ENCODE measurements around the gene BIRC6. TPM values are rescaled to one million over a fixed set of nuclear protein-coding genes. Genes with fewer than 3 reads are reported as not detected.

The BIRC6 gene
- total and polyA plus RNA-seq, 2 of the 4 experiments (the other 2 are of a cell fraction) = 26.5 to 316 TPM

DNA sequence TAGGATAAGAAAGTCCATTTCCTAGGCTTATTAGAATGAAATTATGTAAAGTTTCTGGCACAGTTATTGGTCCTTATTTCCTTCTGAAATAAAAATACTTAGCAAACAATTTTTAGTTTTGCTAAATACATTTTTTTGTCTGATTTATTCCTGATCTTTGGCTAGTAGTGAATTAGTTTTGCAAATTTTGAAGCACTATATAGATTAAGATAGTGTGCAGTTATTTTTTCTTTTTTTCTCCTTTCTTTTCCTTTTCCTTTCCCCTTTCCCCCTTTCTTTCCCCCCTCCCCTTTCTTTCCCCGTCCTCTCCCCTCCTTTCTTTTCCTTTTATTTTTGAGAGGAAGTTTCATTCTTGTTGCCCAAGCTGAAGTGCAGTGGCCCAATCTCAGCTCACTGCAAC is 59.7 kb downstream of the BIRC6 start:
- Histone ChIP-seq H4K91ac (ENCODE audit: insufficient read depth, low read depth, low read length) (no peak overlapping the region), H4K8ac (ENCODE audit: low read depth in 2 of 2, low read length in 2 of 2) (no peak overlapping the region), H2BK5ac (ENCODE audit: low read depth, low read length, poor library complexity, severe bottlenecking) (no peak overlapping the region), H3K4me3 (ENCODE audit: insufficient read depth, low read depth, low read length) (no peak overlapping the region), H3K27ac (ENCODE audit: insufficient read depth, low read length) (no peak overlapping the region), H2AFZ (replicated peaks; ENCODE audit: low read length, poor library complexity) (no peak overlapping the region), H3K4me2 (ENCODE audit: low read depth, low read length) (no peak overlapping the region), H2BK20ac (ENCODE audit: low read depth, low read length) (no peak overlapping the region), H3K9ac (ENCODE audit: low read depth, low read length) (no peak overlapping the region), H3K4me1 (ENCODE audit: control insufficient read depth, insufficient read depth, low read length) (peaks cover 3% of the 10 kb centered on the region; the same call in 1 of the 2 replicates), H3K56ac (ENCODE audit: extremely low read depth, insufficient read depth, low read length) (no peak overlapping the region), H3K9me3 (ENCODE audit: control insufficient read depth, insufficient read depth, low read length) (no peaks in the 10 kb centered on the region), H2AK9ac (replicated peaks; ENCODE audit: low read depth, low read length, poor library complexity) (no peak overlapping the region), H2AK5ac (ENCODE audit: low read depth, low read length) (no peak overlapping the region), H3K23ac (ENCODE audit: low read depth, low read length) (no peak overlapping the region), H3K9me1 (ENCODE audit: insufficient read depth, low read length) (no peaks in the 10 kb centered on the region), H3K4ac (ENCODE audit: low read depth, low read length) (no peak overlapping the region), H3K79me1 (ENCODE audit: low read depth in 1 of 2, low read length in 2 of 2) (peaks cover 22 to 37% of the 10 kb centered on the region in 2 experiments), H3K27me3 (ENCODE audit: control insufficient read depth, insufficient read depth, low read length) (no peaks in the 10 kb centered on the region), H3K36me3 (ENCODE audit: control insufficient read depth, insufficient read depth, low read length) (peaks cover 22% of the 10 kb centered on the region), H3K18ac (ENCODE audit: low read depth, low read length) (no peak overlapping the region), H2BK120ac (ENCODE audit: low read depth, low read length) (no peak overlapping the region), H4K5ac (ENCODE audit: low read depth, low read length) (no peak overlapping the region), H4K20me1 (ENCODE audit: insufficient read depth, low read length) (no peaks in the 10 kb centered on the region), H3K14ac (replicated peaks; ENCODE audit: low read depth, low read length) (no peak overlapping the region), H2BK15ac (ENCODE audit: low read depth, low read length) (no peak overlapping the region)
- no TSS peak for BruUV-seq (replicated peaks)
- POLR2A ChIA-PET (ENCODE audit: unreplicated experiment) = no interaction called here
- TF ChIP-seq CHD1 (IDR thresholded peaks at IDR 0.05; ENCODE audit: low read depth, low read length) = no peak
- no peak for TF ChIP-seq FOS (IDR thresholded peaks at IDR 0.05; ENCODE audit: low read depth, low read length)
- TF ChIP-seq POLR2A (IDR thresholded peaks at IDR 0.05; ENCODE audit: low read depth, low read length) = no peak
- no peak for TF ChIP-seq MAFK (IDR thresholded peaks at IDR 0.05; ENCODE audit: low read depth, low read length)
- TF ChIP-seq SMC3 (IDR thresholded peaks at IDR 0.05; ENCODE audit: low read depth, low read length) = no peak
- TF ChIP-seq, protein P1, sequence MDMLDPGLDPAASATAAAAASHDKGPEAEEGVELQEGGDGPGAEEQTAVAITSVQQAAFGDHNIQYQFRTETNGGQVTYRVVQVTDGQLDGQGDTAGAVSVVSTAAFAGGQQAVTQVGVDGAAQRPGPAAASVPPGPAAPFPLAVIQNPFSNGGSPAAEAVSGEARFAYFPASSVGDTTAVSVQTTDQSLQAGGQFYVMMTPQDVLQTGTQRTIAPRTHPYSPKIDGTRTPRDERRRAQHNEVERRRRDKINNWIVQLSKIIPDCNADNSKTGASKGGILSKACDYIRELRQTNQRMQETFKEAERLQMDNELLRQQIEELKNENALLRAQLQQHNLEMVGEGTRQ (IDR thresholded peaks at IDR 0.05; ENCODE audit: low read depth, low read length) = no peak
- TF ChIP-seq RAD21 (IDR thresholded peaks at IDR 0.05; ENCODE audit: low read length) = no peak
- no peak for TF ChIP-seq BHLHE40 (IDR thresholded peaks at IDR 0.05; ENCODE audit: low read depth, low read length)
- no peak for TF ChIP-seq NFE2L2 (IDR thresholded peaks at IDR 0.05; ENCODE audit: low read depth, low read length)
- TF ChIP-seq RFX5 (IDR thresholded peaks at IDR 0.05; ENCODE audit: low read depth, low read length) = no peak
- ATAC-seq (ENCODE audit: low read depth) = no peak
- CTCF ChIA-PET = interaction anchor here (0.6 kb wide), 1 partner anchor 244 kb away, joined by 4 read pairs; no protein-coding TSS in a partner anchor
- dilution Hi-C loops (cut with HindIII; ENCODE audit: low sequenced_read_pairs, unreplicated experiment) (no loop called here), in situ Hi-C loops (cut with MboI; ENCODE audit: low sequenced_read_pairs) (no loop called here), intact Hi-C loops (cut with micrococcal nuclease) (no loop called here)
- no CpG with 5 or more reads among the region's 1 CpG for WGBS, 2 experiments (ENCODE audit: extremely low coverage in 2 of 2, insufficient read length in 1 of 2)
- no peak for DNase-seq
